Measurements from ENCODE around the gene RNF113A. TPM values are rescaled to one million over a fixed set of nuclear protein-coding genes. Genes with fewer than 3 reads are reported as not detected.
"Not testable (repeated sequence)": the region's sequence is repeated elsewhere in the genome, so short reads cannot be mapped to it uniquely, and the experiment has no call there.

Gene RNF113A
- total RNA-seq, 2 experiments from 2014 or later, result 33.0 to 36.2 TPM

DNA sequence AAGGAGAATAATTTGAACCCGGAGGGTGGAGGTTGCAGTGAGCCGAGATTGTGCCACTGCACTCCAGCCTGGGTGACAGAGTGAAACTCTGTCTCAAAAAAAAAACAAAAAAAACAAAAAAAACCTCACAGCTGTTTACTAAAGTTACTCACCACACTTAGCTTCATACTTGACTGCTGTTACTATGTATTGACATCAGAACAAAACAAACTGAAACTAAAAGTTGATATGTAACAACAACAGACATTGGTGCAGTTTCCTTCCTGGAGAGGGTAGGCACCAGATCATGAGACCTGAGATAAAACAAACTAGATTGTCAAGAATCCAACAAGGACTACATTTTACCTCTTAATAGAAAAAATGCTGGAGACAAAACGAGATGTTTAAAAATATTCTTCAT, 49.8 kb downstream of the RNF113A start:
- CTCF ChIA-PET, result interaction anchor here (1.2 kb wide), 1 partner anchor 30 kb away, joined by 9 read pairs; the partner anchor contains the start of gene RPL39
- Mint-ChIP-seq H3K27ac (peak overlapping the region; percentile 67), H3K4me1 (peaks cover 29% of the 10 kb centered on the region)
- not testable (repeated sequence) for H3K27me3 Mint-ChIP-seq; H3K4me3 Mint-ChIP-seq; H3K36me3 Mint-ChIP-seq (ENCODE audit: low read depth); H3K9me3 Mint-ChIP-seq; DNase-seq
- POLR2A ChIA-PET, result interaction anchor here (1.0 to 3.1 kb wide), 3 partner anchors 30 to 129 kb away, joined by 3 to 26 read pairs (median 11); partner anchors contain the start of genes NDUFA1, RNF113A, RPL39 and SEPTIN6

Other genes starting within 250 kb of the RNF113A start
- 100 to 1,000 TPM; 214 to 219 TPM for gene SEPTIN6, start 178.6 kb downstream of the RNF113A start, total RNA-seq
- gene SOWAHD, start 113.1 kb downstream of the RNF113A start, total RNA-seq, result 1 to 10 TPM; 1.9 TPM
- 1,000 to 10,000 TPM; 2,056 to 2,070 TPM for gene RPL39, start 80.1 kb downstream of the RNF113A start, total RNA-seq
- 10 to 100 TPM in 1 of 2 experiments, 1 to 10 TPM in 1; 9.4 to 11.2 TPM for gene UPF3B, start 18.8 kb downstream of the RNF113A start, total RNA-seq
- gene NDUFA1, start 99 bp upstream of the RNF113A start, total RNA-seq, result 100 to 1,000 TPM; 104 to 108 TPM
- not detected for gene AKAP14, start 24.2 kb upstream of the RNF113A start, total RNA-seq
- 10 to 100 TPM; 10.2 to 10.4 TPM for gene NKAP, start 72.0 kb upstream of the RNF113A start, total RNA-seq
- not detected for gene RHOXF2B, start 206.0 kb upstream of the RNF113A start, total RNA-seq
- gene RHOXF1, start 244.2 kb upstream of the RNF113A start, total RNA-seq, result not detected

All from activated CD4-positive, alpha-beta memory T cell treated with anti-CD3 and anti-CD28 coated beads, Interleukin-2, amount 10 ng/mL, durations not matched to agents 7 days and 5 days (primary cell).